GM19023 (cell line): ENCODE data around the gene AOAH.
A peak's percentile ranks its signal among the peaks of the same experiment; 100 is the strongest.
"Not testable (repeated sequence)": the region's sequence is repeated elsewhere in the genome, so short reads cannot be mapped to it uniquely, and the experiment has no call there.

ENCODE experiments used
- ATAC-seq: cut with Tn5 transposase; IDR thresholded peaks from one replicate; pipeline ENCODE4 v1.9.1; 2021; ENCODE audit warnings: mild to moderate bottlenecking, moderate library complexity; ENCODE audit not compliant: unreplicated experiment

The AOAH gene

DNA sequence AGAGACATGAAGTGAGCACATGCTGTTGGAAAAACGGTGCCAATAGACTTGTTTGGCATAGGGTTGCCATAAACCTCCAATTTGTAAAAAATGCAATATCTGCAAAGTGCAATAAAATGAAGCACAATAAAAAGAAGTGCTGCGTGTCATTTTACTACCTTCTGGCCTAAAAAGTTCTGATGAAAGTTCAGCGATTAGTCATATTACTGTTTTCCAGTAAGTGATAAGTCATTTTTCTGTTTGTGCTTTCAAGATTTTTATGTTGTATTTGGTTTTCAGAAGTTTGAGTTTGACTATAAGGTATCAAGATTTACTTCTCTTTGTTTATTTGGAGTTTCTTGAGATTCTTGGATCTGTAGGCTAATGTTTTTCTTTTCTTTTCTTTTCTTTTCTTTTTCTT, 16.8 kb downstream of the AOAH start:
- ATAC-seq = no peak

DNA sequence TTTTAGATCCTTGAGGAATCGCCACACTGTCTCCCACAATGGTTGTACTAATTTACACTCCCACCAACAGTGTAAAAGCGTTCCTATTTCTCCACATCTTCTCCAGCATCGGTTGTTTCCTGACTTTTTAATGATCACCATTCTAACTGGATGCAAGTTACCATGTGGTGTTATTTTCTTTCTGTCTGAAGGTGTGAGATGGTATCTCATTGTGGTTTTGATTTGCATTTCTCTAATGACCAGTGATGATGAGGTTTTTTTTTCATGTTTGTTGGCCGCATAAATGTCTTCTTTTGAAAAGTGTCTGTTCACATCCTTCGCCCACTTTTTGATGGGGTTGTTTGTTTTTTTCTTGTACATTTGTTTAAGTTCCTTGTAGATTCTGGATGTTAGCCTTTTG, 20.4 kb downstream of the AOAH start:
- ATAC-seq = not testable (repeated sequence)

DNA sequence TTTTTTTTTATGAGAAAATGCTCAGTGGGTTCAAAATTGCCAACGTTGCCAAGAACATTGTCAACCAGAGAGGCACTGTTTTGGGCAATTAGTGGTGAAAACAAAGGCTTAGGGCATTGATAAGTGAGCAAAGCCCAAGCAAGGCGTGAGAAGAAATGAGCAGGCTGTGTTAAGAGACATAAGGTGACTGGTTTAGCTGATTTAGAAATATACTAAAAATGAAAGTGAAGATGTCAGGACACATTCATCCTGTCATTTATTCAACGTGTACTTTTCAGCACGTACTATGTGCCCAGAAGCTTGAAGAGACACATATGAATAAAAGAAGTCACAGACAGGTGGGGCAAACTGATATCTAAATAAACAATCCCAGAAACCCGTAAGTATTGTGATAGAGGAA, 31.8 kb downstream of the AOAH start:
- ATAC-seq = peak; percentile 67

DNA sequence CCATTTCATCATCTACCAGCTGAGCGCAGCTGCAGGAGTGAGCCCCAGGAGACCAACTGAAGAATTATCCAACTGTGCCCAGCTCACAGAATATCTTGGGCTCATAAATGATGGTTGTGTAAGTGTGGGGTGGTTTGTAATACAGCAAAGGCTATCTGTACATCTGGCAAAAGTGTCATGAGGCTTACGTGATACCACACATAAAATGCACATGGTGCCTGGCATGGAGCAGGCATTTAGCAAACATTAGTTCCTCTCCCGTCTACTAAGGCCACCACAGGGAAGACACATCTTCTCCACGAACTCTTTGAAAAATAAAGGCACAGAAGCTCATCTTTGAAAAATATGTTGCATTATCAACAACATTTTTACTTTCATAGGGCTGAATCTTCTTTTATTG, 32.3 kb downstream of the AOAH start:
- no peak for ATAC-seq

DNA sequence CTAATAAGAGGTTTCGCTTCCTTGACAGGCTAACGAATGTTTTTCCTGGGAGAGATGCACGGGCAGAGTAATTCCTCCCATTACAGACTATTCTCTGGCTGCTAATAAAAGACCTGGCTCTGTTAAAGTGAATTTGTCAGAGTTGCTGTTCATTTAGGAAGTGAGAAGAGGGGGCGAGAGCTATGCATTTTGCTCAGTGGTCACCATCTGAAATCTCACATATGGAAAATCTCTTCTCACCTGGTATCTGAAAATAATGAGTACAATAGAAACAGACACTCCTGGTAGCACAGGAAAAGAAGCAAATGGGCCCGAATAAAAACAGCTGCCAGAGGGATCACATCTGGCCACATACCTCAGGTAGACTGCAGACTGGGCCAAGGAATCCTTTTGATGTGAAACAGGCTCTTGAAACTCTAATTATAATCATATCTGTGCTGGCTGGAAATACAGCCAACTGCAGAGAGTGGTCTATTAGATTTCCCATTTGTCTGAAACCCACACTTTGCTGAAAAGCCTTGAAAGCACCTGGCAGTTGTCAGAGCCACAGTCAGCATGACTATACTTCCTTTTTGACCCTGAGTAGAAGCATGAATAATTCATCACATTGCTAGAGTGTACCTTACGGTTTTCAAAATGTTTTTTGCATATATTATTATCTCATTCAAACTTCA, 33.6 kb downstream of the AOAH start:
- no peak for ATAC-seq

DNA sequence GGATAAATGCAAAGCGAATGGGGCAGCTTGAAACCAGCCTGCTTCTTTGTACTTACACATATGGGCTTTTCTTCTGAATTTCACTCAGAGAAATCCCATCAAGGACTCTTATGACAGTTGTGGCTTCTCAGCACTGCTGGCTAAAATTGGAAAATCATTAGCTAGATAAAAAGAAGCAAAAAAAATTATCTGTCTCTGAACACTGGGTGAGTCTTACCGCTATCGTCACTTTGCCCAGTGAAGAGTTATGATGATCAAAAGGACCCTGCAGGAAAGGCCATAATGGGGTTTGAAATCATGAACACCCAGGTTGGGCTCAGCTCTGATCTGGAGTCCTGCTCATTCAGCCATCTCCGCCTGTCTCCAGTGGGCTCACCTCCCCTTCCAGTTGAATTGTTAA, 34.3 kb downstream of the AOAH start:
- no peak for ATAC-seq

DNA sequence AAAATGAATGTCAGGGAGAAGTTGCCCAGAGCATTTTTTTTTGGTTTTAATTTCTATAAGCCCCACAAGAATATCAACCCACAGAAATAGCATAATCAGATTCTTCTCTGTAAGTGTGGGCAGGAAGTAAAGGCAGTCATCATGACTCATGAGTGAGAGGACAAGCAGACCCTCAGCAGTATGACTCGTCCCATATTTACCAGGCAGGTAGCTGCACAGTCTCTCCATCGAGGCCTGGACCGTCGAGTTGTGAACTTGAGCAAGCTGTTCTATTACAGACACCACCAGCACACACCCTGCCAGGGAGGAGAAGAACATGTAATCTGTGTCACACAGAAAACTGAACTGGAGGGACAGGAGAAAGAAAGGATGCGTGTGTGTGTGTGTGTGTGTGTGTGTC, 37.8 kb downstream of the AOAH start:
- ATAC-seq = no peak

DNA sequence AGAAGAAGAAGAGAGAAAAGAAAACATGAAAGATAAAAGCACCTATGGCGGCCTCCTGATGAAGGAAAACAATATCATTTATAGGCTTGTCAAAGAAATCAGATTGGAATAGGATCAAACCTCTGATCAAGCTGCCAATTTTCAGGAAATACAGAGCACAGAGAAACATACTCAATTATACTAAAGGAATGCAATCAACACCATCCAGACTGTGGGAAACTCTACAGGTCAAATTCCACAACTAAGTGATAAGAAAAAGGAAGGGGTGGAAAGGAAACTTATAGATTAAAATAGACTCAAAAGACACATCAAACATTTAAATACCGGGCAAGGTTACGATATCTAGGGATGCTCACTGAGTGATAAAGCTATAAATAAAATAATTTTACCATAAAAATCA, 39.3 kb downstream of the AOAH start:
- ATAC-seq = no peak

DNA sequence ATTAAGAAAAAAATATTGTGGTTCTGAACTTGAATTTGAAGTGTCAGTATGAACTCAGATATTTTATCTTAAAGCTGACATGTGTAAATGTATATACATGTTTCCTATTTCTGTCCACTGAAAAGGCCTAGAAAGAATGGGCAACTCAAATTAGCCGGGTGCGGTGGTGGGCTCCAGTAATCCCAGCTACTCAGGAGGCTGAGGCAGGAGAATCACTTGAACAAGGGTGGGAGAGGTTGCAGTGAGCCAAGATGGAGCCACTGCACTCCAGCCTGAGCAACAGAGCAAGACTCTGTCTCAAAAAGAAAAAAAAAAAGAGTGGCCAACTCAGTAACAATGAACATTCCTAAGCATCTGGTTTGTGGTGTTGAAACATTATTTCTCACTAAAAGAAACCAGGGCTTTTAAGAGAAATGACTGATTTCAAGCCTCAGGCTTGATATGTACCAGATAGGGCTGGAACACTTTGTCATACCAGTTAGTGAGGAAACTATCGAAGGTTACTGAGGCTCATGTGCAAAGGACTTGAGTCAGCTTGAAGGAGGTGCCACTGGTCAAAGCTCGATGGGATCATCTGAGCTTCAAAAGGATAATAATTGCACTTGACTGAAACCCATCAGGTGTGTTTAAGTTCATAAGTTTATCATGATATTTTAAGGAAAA, 40.5 kb downstream of the AOAH start:
- ATAC-seq = no peak

DNA sequence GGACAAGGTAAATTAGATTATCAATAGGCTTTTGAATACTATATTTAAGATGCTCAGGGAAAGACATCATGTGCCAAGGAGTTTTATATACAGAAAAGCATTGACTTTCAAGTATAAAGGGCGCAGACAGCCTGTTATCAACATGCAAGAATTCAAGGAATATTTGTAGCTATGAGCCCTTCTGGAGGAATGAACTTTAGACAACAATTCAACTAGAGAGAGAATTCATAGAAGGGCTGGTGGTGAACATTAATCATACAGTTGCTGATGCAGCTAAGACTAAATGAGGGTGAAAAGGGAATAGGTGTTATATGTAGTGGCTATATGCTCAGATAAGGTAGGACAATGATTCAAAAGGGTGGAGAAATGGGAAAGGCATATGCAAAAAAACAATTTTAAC, 41.2 kb downstream of the AOAH start:
- ATAC-seq = no peak

DNA sequence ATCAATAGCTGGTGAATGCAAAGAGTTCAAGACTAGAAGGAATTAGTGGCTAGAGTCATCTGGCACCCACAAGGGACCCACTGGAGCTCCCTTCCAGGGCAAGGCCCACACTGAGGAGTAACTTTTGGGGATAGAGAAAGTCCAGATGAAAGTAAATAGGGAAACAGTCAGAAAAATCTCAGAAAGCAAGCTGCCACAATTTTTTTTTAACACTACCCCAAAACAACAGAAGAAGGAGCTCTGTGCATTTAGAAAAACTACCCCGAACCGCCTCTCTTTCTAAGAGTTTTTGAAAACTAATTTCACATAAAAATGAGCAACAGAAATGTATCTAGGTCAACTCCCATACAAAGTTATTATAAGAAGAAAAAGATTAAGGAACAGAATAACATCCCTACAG, 42.2 kb downstream of the AOAH start:
- no peak for ATAC-seq

DNA sequence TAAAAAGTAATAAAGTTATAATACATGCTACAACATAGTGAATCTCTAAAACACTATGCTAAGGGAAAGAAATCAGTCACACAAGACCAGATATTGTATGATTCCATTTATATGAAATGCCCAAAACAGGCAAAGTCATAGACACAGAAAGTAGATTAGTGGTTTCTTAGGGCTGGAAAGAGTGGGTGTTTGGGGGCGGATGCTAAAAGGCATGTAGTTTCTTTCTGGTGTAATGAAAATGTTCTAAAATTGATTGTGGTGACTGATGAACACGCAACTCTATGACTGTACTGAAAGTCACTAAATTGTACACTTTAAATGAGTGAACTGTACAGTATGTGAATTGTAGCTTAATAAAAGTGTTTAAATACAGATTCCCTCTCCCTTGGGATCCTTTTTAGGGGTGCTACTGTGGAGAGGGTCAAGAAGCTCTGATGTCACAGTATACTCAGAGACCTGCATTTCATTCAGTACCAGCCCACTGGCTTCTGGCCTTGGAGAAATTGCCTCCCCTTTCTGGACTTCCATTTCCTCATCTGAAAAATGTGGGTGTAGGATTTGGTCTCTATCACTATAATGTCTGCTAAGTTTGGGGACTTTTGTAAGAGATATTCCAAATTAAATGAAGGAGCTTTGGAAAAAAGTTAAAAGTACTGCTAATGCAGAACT, 46.4 kb downstream of the AOAH start:
- no peak for ATAC-seq

DNA sequence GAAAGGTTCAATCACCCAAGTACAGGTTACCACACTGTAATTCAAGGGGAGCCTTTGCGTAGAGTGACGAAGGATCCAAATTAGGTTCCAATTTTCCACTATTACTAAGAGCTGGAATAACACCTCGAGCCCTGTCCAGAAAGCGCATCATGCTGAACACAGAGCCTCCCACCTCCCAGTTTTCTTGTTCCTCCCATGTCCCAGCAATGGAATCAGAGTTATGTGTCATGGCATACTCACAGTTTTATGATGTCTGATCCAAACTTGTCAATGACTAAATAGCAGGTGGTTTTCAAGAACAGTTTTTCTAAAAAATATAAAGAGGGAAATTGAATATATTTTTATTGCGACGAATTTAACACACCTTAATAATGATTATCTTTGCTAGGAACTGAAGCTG, 50.6 kb downstream of the AOAH start:
- ATAC-seq = no peak

DNA sequence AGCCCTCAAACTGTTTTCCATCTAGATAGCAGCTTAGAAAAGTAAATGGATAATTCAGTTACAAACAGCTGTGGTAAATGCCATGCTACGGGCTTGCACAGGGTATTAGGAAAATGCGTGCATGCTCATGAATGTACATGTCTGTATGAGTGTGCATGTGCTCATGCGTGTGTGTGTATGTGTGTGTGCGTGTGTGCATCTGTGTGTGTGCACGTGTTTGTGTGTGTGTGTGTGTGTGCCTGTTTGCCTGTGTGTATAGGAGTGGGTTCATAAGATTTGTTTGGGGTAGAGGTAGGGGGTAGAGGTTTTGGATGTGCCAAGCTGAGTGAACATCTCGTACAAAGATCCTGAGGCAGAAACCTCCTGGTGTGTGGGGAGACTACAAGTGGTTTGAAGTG, 52.9 kb downstream of the AOAH start:
- ATAC-seq = no peak

DNA sequence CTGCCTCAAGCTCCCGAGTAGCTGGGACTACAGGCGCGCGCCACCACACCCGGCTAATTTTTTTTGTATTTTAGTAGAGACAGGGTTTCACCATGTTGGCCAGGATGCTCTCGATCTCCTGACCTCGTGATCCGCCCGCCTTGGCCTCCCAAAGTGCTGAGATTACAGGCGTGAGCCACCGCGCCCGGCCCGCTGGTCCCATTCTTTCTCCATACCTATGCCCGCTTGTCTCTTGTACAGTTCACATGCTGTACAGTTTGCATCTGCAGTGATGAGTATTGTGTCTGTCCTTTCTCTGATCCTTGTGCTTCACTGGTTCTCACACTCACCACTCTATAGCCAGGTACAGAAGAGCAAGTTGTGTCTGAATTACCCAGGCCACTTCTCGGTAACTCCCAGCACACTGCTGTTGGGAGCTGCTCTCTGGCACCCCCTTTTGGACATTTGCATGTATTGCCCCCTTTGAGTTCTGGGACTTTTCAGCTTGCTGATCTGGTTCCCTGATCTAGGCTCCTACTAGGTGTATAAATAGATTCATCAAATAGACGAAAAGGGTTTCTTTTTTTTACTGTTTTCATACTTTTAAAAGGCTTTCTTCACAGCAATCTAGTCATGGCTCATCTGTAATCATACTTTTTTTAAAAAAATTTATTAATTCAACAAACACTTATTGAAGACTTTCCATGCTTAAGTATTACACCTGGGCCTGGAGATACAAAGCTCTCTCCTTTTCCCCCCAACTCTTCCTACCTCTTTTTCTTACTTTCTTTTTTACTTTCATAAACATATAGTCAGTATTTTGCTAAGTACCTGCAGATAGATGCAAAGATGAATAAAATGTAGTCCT, 53.5 kb downstream of the AOAH start:
- ATAC-seq = peak; percentile 60

DNA sequence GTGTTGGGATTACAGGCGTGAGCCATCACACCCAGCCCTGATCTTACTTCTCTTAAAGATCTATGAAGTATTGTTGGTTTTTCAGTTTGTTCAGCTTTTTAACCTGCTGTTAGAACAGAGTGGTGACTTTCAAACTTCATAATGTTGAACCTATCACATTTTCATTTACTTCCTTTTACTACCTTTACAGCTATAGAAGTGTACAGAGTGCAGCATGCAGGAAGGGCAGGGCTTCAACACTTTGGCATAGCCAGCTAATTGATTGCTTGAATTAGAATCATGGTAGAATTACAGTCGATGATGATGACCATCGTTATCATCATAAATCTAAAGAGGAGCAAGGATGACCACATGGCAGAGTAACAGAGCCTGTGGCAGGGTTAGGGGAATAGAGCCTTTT, 55.5 kb downstream of the AOAH start:
- no peak for ATAC-seq

DNA sequence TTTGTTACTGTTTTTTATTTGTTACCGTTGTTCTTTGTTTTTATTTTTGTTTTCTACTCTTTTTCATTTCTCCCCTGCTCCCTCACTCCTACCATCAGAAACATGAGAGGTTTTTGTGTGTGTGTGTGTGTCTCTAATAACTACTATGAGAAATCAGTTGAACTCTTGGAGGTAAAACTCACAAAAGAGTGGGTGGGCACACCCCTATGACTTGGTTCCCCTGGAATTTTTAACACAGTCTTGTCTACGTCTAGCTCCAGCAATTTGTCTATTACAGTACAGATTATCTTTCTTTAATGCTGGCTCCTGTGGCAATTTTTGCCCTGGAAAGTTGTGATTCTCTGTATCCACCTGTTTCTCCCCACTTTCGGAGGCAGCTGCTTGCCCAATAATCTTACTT, 56.2 kb downstream of the AOAH start:
- ATAC-seq = no peak

DNA sequence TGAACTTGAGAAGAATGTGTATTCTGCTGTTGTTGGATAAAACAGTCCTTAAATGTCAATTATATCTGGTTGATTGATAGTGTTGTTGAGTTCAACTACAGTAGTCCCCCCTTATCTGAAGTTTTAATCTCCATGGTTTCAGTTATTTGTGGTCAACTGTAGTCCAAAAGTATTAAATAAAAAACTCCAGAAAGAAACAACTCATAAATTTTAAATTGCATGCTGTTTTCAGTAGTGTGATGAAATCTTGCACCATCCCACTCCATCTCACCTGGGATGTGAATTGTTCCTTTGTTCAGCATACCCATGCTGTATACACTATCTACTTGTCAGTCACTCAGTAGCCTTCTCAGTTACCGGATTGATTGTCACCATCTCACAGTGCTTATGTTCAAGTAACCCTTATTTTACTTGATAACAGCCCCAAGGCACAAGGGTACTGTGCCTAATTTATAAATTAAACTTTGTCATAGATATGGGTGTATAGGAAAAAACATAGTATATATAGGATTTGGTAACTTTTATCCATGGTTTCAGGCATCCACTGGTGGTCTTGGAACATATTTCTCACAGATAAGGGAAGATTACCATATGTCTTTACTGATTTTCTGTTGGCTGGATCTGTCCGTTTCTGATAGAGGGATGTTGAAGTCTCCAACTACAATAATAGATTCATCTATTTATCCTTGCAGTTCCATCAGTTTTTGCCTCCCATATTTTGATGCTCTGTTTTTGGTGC, 57.1 kb downstream of the AOAH start:
- no peak for ATAC-seq

DNA sequence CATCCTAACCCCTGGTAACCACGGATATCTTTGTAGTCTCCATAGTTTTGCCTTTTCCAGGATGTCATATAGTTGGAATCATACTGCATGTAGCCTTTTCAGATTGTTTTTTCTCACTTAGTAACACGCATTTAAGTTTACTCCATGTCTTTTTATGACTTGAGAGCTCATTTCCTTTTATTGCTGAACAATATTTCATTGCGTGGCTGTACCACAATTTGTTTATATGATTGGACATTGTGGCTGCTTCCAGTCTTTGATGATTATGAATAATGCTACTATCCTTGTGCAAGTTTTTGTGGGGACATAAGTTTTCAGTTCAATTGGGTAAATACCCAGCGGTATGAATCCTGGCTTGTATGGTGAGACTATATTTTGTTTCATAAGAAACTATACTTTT, 60.8 kb downstream of the AOAH start:
- no peak for ATAC-seq

DNA sequence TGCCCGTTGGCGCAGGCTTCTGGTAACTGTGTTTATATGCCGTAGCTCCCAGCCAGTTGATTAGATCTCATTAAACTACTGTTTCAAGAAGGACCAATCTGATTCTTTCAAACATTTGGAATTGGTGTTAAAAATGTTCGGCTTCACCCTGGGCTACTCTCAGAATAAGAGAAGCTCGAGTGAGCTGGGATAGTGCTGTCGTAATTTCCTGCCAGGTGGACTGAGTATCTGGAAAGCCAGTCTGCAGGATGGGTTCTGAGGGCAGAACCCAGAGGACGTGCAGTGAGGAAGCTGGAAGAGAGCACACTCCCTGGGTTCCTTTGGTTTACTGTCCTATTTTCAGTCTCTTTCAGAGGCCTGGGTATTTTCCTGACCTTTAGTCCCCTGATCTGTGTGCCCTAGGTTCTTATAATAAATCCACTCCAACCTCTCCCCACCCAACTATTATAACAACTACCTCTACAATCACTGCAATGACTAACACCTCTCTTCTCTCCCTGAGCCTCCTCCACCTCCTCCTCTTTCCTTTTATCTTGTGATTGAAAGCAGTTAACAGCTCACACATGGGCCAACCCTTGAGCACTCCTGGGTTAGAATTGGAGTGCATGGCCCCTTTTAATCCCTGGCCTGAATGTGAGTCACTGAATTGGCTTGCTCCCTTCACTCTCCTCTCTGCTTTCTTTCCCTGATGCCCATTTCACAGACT, 63.0 kb downstream of the AOAH start:
- no peak for ATAC-seq
